NT2/D1 (cell line): ENCODE measurements around the gene ARL16.

Source experiments
- DNase-seq: peaks from one replicate; pipeline ENCODE4 v3.0.0-alpha.2; 2011; ENCODE audit warnings: low read depth, low spot score
- H3K27me3 ChIP-seq: 2 replicates; pipeline ENCODE4 v1.6.0; 2011; ENCODE audit warnings: mild to moderate bottlenecking; ENCODE audit not compliant: insufficient read length, insufficient read depth
- H3K36me3 ChIP-seq: 2 replicates; pipeline ENCODE4 v1.6.1; 2011; ENCODE audit warnings: mild to moderate bottlenecking, low read length, mixed read lengths; ENCODE audit not compliant: insufficient read depth, insufficient read length
- H3K4me1 ChIP-seq: 2 replicates; pipeline ENCODE4 v1.5.1; 2011; ENCODE audit not compliant: insufficient read depth, insufficient read length
- H3K4me3 ChIP-seq: 2 replicates; pipeline ENCODE4 v1.5.1; 2011; ENCODE audit warnings: low read depth; ENCODE audit not compliant: insufficient read length
- H3K9ac ChIP-seq: 2 replicates; pipeline ENCODE4 v1.6.0; 2011; ENCODE audit warnings: low read depth; ENCODE audit not compliant: insufficient read length
- H3K9me3 ChIP-seq: 2 replicates; pipeline ENCODE4 v1.5.1; 2011; ENCODE audit warnings: mild to moderate bottlenecking, low read length; ENCODE audit not compliant: insufficient read depth
- SUZ12 ChIP-seq: IDR thresholded peaks from 2 replicates; pipeline ENCODE4 v1.6.1; 2011; ENCODE audit not compliant: insufficient read length, insufficient read depth; ENCODE audit errors: extremely low read depth
- YY1 ChIP-seq: IDR thresholded peaks from 2 replicates; pipeline ENCODE4 v1.6.1; 2011; ENCODE audit not compliant: insufficient read length, insufficient read depth
- ZNF274 ChIP-seq: IDR thresholded peaks from 2 replicates; pipeline ENCODE4 v1.6.1; 2011; ENCODE audit warnings: mild to moderate bottlenecking, low read depth, low read length

Gene ARL16

DNA sequence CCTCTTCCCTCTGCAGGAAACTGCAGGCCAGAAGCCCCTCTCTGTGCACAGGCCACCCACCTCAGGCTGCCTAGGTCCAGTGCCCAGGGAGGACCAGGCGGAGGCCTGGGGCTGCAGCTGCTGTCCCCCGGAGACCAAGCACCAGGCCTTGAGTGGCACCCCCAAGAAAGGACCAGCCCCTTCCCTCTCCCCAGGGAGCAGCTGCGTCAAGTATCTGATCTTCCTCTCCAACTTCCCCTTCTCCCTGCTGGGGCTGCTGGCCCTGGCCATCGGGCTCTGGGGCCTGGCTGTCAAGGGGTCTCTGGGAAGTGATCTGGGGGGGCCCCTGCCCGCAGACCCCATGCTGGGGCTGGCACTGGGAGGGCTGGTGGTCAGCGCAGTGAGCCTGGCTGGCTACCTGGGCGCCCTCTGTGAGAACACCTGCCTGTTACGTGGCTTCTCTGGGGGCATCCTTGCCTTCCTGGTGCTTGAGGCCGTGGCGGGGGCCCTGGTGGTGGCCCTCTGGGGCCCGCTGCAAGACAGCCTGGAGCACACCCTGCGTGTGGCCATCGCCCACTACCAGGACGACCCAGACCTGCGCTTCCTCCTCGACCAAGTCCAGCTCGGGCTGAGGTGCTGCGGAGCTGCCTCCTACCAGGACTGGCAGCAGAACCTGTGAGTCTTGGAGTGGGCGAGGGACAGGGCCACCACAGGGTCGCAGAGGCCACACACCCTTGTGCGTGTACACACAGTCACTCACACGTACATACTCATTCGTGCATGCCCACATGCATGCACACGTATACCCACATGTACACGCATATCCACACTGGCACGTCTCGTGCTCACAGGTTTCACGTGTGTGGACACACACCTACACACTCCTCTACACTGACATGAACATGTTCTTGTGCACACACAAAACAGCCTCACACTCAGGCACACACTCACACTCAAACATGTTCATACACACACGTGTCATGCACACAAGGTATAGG, 38.3 kb downstream of the ARL16 start:
- Histone ChIP-seq H3K4me1 (peaks cover 20% of the 10 kb centered on the region), H3K36me3 (no peaks in the 10 kb centered on the region), H3K9ac (no peak overlapping the region), H3K27me3 (peaks cover 15% of the 10 kb centered on the region), H3K9me3 (no peaks in the 10 kb centered on the region), H3K4me3 (no peak overlapping the region)
- TF ChIP-seq SUZ12 (no peak), ZNF274 (no peak), YY1 (no peak)
- no peak for DNase-seq

DNA sequence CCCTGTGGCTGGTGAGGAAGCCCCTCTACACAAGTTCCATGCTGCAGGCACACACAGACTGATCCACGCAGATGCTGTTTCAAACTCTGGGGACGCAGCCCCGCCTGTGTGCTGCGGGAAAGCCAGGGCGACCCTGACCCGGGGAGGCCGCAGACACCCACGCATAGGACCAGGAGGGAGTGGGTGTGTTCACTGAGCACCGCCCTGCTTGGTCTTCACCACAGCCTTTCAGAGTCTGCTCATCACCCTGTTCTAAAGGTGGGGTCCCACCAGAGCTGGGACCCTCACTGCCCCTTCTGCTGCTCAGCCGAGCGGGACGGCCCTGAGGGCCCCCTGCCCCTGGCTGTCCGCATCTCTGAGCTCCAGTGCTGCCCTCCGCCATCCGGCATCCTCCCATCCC, 39.1 kb downstream of the ARL16 start:
- no peak for DNase-seq
- no peak overlapping the region for H3K9ac ChIP-seq
- H3K4me1 ChIP-seq = peaks cover 19% of the 10 kb centered on the region
- H3K36me3 ChIP-seq = no peaks in the 10 kb centered on the region
- no peaks in the 10 kb centered on the region for H3K9me3 ChIP-seq
- H3K27me3 ChIP-seq = peaks cover 15% of the 10 kb centered on the region
- TF ChIP-seq YY1 (no peak), ZNF274 (no peak), SUZ12 (no peak)
- H3K4me3 ChIP-seq = no peak overlapping the region

DNA sequence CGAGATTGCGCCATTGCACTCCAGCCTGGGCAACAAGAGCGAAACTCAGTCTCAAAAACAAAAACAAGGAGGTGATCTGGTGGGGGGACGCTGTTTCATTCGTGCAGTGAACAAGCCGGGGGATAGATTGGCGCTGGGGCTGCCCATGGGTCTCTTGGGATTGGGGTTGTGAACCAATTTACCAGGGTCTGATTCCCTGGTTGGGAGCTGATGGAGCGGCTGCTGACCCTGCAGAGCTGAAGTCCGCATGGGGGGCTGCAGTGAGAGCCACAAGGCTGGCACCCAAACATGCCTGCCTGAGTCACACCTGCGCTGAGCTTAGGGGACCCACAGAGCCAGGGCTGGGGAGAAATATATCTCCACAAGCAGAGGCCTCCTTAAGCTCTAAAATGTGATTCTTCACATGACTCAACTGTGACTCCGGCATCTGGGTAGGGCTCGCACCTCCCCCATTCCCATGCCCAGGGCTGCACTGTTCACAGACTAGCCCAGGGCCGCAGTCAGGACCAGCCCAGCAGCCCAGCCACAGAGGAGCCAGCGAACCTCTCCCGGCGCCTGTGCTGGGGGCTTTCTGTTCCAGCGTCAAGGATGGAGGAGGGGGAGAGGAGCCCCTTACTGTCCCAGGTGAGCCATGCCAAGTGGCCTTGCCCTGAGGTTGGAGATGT, 41.6 kb downstream of the ARL16 start:
- TF ChIP-seq SUZ12 = no peak
- no peak for TF ChIP-seq YY1
- no peak for TF ChIP-seq ZNF274
- DNase-seq = no peak
- no peak overlapping the region for H3K4me3 ChIP-seq
- no peaks in the 10 kb centered on the region for H3K36me3 ChIP-seq
- peak overlapping the region; percentile 36 for H3K9ac ChIP-seq
- no peaks in the 10 kb centered on the region for H3K27me3 ChIP-seq
- H3K4me1 ChIP-seq = peaks cover 10% of the 10 kb centered on the region
- H3K9me3 ChIP-seq = no peaks in the 10 kb centered on the region

DNA sequence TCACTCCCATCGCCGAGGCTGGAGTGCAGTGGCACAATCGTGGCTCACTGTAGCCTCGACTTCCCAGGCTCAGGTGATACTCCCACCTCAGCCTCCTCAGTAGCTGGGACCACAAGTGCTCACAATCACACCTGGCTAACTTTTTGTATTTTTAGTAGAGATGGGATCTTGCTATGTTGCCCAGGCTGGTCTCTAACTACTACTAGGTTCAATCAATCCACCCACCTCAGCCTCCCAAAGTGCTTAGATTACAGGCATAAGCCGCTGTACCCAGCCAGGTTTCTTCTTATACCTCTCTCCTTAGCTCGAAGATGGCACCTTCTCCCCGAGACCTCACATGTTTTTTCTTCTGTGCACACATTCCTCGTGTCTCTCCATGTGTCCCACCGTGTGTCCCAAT, 43.6 kb downstream of the ARL16 start:
- no peak overlapping the region for H3K4me3 ChIP-seq
- H3K27me3 ChIP-seq = no peaks in the 10 kb centered on the region
- peaks cover 6% of the 10 kb centered on the region for H3K36me3 ChIP-seq
- H3K9ac ChIP-seq = no peak overlapping the region
- no peaks in the 10 kb centered on the region for H3K9me3 ChIP-seq
- H3K4me1 ChIP-seq = peaks cover 10% of the 10 kb centered on the region
- TF ChIP-seq ZNF274 (no peak), SUZ12 (no peak), YY1 (no peak)
- DNase-seq = no peak

DNA sequence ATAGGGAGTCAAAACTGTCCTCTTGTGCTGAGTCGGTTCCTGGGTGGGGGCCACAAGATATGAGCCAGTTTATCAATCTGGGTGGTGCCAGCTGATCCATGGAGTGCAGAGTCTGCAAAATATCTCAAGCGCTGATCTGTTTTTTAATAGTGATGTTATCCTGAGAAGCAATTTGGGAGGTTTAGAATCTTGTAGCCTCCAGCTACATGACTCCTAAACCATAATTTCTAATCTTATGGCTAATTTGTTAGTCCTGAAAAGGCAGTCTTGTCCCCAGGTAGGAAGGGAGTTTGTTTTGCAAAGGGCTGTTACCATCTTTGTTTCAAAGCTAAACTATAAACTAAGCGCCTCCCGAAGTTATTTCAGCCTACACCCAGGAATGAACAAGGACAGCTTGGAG, 44.9 kb downstream of the ARL16 start:
- H3K27me3 ChIP-seq = no peaks in the 10 kb centered on the region
- H3K36me3 ChIP-seq = peaks cover 9% of the 10 kb centered on the region
- H3K9ac ChIP-seq = no peak overlapping the region
- no peak overlapping the region for H3K4me3 ChIP-seq
- no peak for DNase-seq
- no peak for TF ChIP-seq SUZ12
- no peaks in the 10 kb centered on the region for H3K9me3 ChIP-seq
- H3K4me1 ChIP-seq = peaks cover 10% of the 10 kb centered on the region

DNA sequence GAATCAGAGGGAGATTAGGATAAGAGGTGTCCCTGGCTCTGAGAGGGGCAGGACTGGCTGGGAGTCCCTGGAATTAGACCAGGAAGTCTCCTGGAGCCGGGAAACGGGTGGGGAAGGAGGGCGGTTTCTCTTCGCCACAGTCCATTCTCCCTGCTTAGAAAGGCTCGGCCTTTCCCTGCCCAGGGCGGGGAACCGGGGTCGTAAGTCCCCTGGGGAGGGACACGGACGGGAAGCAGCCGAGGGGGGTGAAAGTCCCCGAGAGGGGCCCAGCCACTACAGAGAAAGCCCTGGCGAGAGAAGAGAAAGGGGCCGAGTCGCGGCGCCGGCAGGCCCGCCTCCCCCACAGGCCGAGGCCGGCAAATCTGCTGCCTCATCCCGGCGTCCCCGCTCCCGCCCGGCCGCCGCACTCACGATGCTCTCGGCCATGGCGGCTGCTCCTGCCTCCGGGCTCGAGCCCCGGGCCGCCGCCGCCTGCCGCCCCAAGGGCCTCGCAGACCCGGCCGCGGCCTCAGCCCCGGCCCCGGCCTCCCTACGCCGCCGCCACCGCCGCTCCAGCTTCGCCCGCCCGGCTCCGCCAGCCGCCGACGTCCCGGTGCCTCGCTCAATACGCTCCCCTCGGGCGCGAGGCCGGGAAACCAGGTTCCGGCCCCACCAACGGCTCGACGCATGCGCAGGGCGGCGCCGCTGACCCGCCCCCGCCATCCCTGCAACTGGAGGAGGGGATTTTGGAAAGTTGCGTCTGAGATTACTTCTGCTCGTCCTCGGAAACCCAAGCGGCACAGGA, 46.9 kb downstream of the ARL16 start, which contains the start of the genes NPLOC4 and TSPAN10:
TSS of gene NPLOC4 (minus strand) at position 608 of the 784 bp plus-strand sequence. CDS start at position 426, 182 bp downstream.
TSS of gene TSPAN10 (plus strand) at position 692 of the 784 bp plus-strand sequence. CDS start 5,217 bp downstream, outside the sequence.
- DNase-seq = peak; percentile 64
- no peak for TF ChIP-seq YY1
- no peak for TF ChIP-seq ZNF274
- TF ChIP-seq SUZ12 = no peak

More for the DNA sequence above, 46.9 kb downstream of the ARL16 start, which contains the start of the genes NPLOC4 and TSPAN10:
- Histone ChIP-seq H3K36me3 (peaks cover 21% of the 10 kb centered on the region), H3K4me1 (peaks cover 2% of the 10 kb centered on the region), H3K4me3 (peak within 1 kb of the TSS; percentile 93), H3K9ac (peak within 1 kb of the TSS; percentile 94), H3K27me3 (no peaks in the 10 kb centered on the region), H3K9me3 (no peaks in the 10 kb centered on the region)
